Kidney epithelial cell (primary cell): ENCODE results near the gene FAM120B. TPM values are rescaled to one million over a fixed set of nuclear protein-coding genes. Genes with fewer than 3 reads are reported as not detected.

ENCODE experiments used
- DNase-seq: peaks from one replicate; pipeline ENCODE4 v3.0.0-alpha.2; 2010; ENCODE audit warnings: low read depth
- H3K27me3 ChIP-seq: 2 replicates; pipeline ENCODE4 v1.6.0; 2011; ENCODE audit warnings: low read length; ENCODE audit not compliant: control insufficient read depth, insufficient read depth
- H3K36me3 ChIP-seq: 2 replicates; pipeline ENCODE4 v1.5.1; 2011; ENCODE audit warnings: low read length; ENCODE audit not compliant: control insufficient read depth, insufficient read depth
- H3K4me3 ChIP-seq: 2 replicates; pipeline ENCODE4 v1.5.1; 2011; ENCODE audit warnings: low read depth, mild to moderate bottlenecking, control low read depth, low read length
- total RNA-seq: library from RNA; depleted of rRNA; stranded (reverse); fragments of >200 nt; gene quantifications from 2 replicates; pipeline ENCODE4 v1.2.3, GENCODE V29; 2015
- TF ChIP-seq, protein P1 (sequence below): IDR thresholded peaks from 2 replicates; pipeline ENCODE4 v1.5.1; 2011; ENCODE audit warnings: mild to moderate bottlenecking, moderate library complexity, low read length, control low read depth, inconsistent platforms; ENCODE audit not compliant: insufficient read depth, poor library complexity, severe bottlenecking

The FAM120B gene
- total RNA-seq, 1 donor from 2014 or later: 12.4 TPM

DNA sequence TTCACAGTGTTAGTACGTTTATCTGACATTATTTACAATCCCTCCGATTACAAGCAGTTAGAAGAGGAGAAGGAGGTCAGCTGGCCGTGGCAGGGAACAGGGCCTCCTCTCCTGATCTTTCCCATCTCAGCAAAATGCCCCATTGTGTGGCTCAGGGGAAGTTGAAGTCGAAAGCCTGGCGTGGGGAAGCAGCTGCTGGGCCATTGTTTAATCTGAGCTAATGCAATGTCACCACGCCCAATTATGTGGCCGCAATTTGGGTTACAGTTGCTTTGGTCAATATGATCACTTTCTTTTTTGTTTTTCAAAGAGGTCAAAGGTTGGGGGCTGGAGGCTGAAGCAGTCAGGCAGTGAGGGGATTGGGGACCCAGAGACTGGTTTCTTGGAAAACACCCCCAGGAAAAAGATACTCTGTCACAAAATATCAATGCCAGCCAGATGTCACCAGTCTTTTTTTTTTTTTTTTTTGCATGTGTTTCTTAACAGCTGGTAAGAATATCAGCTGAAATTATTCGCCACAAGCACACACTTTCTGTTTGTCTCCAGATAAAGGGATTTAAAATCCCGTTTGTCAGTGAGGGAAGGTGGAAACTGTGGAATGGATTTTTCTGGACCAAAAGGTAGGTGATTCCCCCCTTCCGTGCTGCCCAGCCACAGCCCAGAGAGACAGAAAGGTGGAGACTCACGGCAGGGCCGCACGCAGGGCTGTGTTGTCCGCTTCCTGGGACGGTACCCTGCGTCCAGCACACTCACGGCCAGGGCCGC is 40.3 kb upstream of the FAM120B start:
- Histone ChIP-seq H3K36me3 (no peaks in the 10 kb centered on the region), H3K27me3 (peaks cover 10% of the 10 kb centered on the region), H3K4me3 (no peak overlapping the region)
- TF ChIP-seq, protein P1, sequence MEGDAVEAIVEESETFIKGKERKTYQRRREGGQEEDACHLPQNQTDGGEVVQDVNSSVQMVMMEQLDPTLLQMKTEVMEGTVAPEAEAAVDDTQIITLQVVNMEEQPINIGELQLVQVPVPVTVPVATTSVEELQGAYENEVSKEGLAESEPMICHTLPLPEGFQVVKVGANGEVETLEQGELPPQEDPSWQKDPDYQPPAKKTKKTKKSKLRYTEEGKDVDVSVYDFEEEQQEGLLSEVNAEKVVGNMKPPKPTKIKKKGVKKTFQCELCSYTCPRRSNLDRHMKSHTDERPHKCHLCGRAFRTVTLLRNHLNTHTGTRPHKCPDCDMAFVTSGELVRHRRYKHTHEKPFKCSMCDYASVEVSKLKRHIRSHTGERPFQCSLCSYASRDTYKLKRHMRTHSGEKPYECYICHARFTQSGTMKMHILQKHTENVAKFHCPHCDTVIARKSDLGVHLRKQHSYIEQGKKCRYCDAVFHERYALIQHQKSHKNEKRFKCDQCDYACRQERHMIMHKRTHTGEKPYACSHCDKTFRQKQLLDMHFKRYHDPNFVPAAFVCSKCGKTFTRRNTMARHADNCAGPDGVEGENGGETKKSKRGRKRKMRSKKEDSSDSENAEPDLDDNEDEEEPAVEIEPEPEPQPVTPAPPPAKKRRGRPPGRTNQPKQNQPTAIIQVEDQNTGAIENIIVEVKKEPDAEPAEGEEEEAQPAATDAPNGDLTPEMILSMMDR: no peak
- no peak for DNase-seq

DNA sequence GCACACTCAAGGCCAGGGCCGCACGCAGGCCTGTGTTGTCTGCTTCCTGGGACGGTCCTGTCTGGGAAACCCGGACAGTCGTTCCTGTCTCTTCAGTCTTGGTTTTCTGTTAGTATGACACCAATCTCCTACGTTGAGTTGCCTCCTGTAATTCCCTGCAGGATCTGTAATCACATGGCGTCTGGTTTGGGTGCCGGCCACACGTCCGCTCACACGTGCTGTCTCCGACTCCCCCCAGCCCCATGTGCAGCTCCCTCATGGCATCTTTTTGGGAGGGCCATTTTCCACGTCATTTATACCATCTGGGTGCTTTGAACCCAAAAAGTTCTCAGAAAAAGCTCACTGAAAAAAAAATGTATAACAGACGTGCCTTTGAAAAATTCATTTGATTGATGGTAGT is 38.9 kb upstream of the FAM120B start:
- no peaks in the 10 kb centered on the region for H3K36me3 ChIP-seq
- TF ChIP-seq, protein P1: no peak
- DNase-seq: no peak
- peaks cover 10% of the 10 kb centered on the region for H3K27me3 ChIP-seq
- no peak overlapping the region for H3K4me3 ChIP-seq

DNA sequence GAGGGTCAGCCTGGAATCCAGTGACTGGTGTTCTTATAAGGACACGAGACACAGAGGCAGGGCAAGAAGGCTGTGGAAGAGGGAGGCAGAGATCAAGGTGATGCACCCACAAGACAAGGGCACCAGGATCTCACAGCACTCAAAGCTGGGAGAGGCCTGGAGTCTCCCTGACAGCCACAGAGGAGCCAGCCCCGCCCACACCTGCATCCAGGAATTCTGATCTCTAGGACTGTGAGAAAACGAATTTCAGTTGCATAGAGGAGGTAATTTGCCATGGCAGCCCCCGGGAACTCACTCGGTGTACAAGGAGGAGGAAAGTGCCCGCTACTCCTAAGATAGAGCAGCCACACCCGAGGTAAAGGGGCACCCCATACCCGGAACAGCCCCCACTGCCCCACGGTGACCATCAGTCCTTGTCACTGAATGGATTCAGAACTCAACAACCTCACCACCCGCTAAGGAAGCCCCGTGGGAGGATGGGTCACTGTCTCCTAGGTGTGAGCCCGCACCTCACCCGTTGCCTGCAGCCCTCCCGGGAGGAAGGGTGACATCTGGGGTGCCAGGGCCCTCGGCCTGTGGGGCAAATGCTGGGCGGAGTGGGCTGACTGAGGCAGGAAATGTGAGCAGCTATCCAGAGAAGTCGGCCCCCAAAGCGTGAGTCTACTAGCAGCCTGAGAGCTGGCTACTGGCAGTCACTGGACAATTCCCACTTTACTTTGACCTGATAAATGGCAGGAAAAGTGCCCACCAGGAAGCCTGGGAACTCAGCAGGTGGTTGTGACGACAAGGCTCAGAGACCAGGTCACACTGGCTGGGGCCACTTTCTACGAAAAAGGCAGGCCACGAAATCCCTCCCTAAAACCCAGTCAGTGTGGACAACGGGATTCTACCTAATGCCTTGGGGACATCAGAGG is 38.1 kb upstream of the FAM120B start:
- peaks cover 10% of the 10 kb centered on the region for H3K27me3 ChIP-seq
- no peak overlapping the region for H3K4me3 ChIP-seq
- no peak for DNase-seq
- TF ChIP-seq, protein P1: no peak
- H3K36me3 ChIP-seq: no peaks in the 10 kb centered on the region

DNA sequence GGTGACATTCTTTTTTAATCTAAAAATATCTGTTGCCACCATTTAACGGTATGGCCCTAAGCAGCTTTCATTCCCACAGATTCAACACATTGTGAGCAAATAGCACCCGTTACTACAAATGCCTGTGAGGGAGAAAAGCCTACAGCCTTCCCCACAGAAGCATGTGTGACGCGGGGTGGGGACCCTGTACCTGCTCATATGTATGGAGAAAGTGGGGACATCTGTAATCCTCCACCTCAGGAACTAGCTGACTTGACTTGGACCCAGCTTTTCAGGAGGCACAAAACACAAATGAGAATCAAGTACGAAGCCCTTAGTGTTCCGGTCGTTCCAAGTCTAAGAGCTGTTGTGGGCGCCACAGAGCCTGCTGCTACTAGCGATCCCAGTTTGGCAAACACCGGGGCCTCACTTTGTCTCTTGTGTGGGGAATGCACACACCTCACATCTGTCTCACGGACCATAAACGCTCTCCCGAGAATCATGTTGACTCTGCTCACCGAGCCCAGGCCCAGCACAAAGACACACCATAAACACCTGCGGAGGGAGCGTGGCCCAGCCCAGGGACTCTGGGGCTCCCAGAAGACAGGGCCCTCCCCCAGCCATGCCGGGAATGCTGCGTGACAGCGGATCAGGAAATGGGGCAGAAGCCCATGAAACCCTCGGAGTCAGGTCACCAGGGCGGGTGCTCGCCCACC is 37.3 kb upstream of the FAM120B start:
- TF ChIP-seq, protein P1: no peak
- H3K27me3 ChIP-seq: peaks cover 18% of the 10 kb centered on the region
- no peaks in the 10 kb centered on the region for H3K36me3 ChIP-seq
- no peak for DNase-seq
- no peak overlapping the region for H3K4me3 ChIP-seq

DNA sequence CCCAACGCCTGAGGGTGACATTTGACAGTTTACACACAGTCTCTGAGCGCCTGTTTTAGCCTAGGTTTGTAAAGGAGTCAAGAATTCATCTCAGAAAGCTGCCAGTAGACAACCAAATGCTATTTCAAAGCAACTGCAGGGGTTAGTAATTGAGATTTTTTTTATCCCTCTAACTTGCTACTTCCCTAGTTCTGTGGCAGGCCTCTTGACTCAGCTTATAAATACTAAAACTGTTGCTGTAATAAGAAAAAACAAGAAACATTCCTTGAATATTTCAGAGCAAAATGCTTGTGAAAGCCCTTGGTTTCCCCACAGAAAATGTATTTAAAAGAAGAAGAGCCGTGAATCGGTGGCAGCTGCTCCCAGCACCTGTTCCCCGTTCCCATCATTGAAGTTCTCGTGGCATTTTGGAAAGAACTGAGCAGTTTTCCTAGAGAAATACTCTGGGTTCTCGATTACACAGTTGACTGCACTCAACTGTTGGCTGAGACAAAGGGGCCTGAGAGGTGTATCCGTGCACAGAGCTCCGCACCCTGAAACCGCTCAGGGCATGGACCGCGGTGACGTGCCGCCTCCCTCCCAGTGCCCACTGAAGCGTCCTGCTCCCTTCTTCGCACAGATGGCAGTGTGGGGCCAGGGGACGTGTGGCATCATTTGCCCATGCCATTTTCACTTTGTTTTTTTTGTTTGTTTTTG is 36.6 kb upstream of the FAM120B start:
- no peak for DNase-seq
- Histone ChIP-seq H3K4me3 (no peak overlapping the region), H3K36me3 (no peaks in the 10 kb centered on the region), H3K27me3 (peaks cover 24% of the 10 kb centered on the region)
- TF ChIP-seq, protein P1: no peak
